PC-9 (cell line): ENCODE measurements around the gene CALN1.

ENCODE experiments used
- EZH2 ChIP-seq: fragments of 200-600 bp; sonication (generic); IDR thresholded peaks from 2 replicates; pipeline ENCODE4 v1.8.0; 2017; ENCODE audit warnings: antibody characterized with exemption, low read depth
- TF ChIP-seq, protein P1 (sequence below): fragments of 200-600 bp; sonication (generic); conservative IDR thresholded peaks from 2 replicates; pipeline ENCODE4 v1.6.1; 2017; ENCODE audit warnings: mixed run types, antibody characterized with exemption, mild to moderate bottlenecking, moderate library complexity

DNA sequence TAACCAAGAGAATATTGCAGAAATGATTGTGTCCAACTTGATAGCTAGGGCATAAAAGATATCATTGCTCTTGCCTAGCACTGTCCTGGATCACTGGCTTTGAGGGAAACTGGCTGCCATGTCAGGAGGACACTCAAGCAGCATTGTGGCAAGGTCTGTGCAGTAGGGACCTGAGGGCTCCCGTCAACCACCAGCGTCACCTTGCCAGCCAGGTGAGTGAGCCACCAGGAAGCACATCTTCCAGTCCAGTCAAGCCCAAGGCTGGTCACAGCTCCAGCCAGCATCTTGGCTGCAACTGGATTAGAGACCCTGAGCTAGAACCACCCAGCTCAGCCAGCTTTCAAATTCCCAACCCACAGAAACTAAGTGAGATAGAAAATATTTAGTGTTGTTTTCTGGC lies 392.7 kb downstream of the CALN1 start:
- TF ChIP-seq, protein P1, sequence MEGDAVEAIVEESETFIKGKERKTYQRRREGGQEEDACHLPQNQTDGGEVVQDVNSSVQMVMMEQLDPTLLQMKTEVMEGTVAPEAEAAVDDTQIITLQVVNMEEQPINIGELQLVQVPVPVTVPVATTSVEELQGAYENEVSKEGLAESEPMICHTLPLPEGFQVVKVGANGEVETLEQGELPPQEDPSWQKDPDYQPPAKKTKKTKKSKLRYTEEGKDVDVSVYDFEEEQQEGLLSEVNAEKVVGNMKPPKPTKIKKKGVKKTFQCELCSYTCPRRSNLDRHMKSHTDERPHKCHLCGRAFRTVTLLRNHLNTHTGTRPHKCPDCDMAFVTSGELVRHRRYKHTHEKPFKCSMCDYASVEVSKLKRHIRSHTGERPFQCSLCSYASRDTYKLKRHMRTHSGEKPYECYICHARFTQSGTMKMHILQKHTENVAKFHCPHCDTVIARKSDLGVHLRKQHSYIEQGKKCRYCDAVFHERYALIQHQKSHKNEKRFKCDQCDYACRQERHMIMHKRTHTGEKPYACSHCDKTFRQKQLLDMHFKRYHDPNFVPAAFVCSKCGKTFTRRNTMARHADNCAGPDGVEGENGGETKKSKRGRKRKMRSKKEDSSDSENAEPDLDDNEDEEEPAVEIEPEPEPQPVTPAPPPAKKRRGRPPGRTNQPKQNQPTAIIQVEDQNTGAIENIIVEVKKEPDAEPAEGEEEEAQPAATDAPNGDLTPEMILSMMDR: no peak
- TF ChIP-seq EZH2: no peak
